CD4-positive, alpha-beta T cell treated with Interleukin-15 for 1 hour (primary cell): ENCODE measurements around the gene PDE8B.

Experiments
- DNase-seq: peaks from one replicate; pipeline ENCODE4 v3.0.0-alpha.2; 2020

PDE8B gene

DNA sequence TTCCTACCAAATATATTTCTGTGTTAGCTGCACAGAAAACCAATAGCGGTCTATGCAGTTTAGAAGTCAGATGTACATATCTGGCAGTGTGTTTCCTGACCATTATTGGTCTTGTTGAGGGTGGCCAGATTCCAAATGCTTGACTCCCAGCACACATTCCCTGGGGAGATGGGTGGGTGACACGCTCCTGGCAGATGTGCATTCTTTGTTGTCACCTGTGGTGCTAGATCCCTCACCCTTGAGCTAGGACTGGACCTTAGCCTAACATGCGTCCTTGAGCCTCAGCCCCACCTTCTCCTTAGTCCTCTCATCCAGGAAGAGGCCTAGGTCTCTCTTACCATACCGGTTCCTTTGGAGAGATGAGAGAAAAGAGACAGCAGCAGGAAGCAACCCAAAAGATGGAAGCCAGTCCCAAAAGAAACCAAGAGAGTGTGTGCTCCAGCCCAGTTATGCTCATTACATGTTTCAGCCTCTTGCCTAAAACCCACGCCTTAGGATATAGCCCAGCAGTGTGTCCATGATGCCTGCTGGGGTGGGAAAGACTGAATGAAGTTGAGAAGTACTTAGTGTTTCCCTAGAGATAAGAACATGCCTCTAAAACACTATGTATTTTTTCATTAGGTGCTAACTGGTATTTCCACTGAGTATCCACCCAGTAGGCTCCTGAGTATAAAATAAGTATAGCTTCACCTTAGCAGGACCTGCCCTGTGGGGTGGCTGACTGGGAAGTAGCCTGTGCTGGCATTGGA is 116.7 kb downstream of the PDE8B start:
- no peak for DNase-seq

DNA sequence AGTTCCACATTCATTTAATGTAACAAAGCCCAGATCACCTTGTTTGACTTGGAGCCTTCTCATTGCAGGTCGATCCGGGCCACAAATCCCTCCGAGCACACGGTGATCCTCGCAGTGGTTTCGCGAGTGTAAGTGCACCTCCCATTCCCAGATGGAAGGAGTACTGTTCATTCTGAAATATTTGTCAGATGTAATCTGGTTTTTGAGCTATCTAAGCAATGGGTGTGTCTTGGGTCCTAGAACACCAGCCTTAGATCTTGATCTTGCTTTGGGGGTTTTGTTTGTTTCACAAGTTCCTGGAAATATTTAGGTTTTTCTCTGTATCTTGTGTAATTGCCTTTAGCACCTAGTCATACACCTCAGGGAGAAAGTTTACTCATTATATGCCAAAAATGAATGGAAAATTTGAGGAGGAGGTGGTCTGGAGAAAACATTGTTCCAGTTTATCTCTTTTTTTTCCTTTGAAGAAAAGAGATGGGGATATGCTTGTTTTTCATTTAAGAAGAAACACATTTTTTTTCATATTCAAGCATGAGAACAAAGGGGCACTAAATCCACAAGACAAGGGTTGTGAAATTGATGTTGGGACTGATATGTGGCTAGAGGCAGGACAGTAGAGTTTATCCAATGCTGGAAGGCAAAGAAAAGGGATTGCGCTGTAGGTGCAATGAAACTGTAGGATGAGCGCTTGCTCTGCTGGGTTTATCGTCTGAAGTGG is 118.6 kb downstream of the PDE8B start:
- no peak for DNase-seq

DNA sequence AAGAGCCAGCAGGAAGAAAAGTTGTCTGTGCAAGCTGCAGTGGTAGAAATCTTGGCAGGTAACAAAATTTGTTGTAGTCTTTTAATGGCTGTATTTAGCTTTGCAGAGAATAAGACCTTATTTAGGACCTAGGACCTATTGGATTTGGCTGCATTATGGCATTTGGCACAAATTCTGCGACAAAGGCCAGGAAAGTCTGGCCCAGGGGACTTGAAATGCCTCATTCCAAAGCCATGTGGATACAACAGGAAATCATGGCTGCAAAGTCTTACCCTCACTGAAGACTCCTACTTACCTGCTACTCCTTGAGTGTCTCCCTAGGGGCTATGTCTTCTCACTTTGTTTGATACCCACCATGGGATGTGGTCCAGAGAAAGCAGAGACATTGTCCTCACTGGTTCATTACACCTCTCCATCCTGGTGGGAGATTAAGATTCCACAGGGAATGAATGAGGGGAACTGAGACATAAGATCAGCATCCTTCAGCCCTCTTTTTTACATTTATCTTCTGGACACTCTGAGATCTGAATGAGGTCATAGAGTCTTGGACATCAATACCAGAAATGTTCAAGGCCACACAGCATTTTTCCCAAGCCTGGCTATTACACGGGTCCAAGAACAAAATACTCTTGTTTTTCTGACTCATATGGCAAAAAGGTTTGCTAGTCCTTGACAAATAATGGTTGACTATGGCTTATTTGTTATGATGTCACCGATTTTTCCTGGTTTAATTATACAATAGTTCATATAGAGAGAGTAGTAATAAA is 119.4 kb downstream of the PDE8B start:
- DNase-seq: no peak

DNA sequence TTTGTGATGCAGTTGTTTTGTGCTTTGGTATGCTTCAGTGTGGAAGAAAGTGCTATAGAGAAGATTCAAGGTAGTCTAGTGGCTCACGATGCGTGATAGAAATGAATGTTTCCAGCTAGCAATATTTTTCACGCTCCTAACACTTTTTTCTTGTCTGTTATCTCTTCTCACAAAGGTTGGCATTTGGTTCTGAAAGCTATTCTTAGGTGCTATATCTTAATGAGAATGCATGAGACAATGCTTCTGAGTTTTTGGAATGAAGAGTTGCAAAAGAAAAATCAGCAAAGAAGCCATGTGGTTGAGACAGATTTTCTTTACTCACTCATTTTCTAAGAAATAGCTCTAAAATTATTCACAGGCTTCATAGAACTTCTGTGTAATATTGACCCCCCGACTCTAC is 122.6 kb downstream of the PDE8B start:
- no peak for DNase-seq

DNA sequence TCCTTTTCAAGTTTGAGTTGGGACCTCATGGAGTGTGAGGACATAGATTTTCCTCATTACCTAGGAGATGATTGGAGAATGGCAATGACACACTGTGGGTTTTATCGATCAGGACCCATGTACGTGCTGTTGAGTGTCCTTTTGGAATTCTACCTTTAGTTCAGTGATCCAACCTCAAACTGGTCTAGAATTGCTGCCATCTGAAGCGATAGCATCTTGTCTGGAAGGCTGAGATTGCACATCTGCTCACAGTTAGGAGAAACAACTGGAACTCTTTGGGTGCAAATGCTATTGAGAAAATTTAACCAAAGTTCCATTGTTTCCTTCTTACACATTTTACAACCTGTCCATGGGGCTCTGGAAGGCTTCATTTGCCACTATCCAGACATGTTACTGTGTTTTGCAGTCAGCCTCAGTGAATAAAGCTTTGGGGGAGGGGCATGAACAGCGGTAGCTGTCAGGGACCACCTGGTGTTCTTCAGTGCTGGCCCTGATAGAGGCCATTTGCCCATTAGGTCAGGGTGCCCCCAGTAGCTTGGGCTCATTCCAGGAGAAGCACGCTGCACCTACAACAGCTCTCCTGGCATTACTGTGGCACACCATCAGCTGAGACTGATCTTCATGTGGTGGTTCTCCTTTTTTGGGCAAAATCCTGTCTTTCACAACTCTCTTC is 123.1 kb downstream of the PDE8B start:
- DNase-seq: no peak

DNA sequence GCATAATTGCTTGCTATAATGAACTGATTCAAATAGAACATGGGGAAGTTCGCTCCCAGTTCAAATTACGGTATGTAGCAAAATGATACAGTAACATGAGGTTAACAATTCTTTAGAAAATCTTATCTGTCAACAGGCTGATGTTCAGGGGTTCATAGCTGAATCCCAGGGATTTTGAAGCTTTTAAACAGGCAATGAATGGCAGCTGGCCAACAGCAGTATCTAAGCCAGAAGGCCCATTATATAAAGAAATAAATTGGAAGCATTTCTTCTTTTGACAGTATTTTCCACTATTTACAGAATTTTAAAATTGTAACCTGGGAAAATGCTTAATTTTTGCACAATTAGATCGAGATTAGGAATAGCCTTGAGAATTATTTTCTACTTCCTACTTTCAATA is 126.8 kb downstream of the PDE8B start:
- no peak for DNase-seq

DNA sequence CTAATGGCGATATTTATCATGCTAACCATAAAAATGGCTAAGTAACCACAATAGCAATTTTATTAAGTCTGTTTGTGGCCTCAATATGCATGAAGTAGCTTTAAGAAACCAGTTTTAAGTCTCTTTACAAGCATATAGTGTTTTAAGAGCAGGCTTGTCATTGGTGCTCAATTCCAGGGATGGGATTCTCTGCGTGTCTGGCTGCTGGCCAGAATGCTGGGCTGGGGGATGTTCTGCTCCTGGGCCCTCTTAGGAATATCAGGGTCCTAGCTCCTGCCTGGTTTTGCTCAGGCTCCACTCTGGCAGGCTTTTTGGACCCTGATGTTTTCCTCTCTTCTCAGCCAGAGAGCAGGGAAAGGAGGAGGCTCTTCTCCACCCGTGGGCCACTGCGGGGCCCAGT is 127.2 kb downstream of the PDE8B start:
- no peak for DNase-seq

DNA sequence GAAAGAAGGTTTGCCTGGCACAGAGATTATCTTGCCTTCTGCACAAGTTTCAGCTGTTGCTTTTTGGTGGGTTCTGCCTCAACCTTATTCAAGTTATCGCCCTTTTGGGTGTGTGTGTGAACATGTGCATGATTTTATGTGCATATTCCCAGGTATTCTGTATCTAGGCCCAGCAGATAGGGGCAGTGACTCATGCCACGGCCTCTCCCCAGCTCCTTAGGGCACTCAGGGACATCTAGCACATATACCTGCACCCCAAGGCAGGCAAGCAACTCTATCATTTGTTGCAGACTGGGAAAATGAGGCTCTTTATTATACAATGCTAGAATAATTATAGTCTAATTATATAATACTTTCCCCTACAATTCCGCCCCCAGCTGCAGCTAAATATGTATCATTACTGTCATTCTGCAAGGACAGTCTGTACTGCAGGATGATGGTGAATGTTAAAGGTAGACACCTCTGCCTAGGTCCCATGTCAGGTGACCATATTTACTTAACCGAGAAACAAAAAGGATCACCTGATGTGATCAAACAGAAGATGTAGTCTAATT is 128.9 kb downstream of the PDE8B start:
- DNase-seq: no peak

DNA sequence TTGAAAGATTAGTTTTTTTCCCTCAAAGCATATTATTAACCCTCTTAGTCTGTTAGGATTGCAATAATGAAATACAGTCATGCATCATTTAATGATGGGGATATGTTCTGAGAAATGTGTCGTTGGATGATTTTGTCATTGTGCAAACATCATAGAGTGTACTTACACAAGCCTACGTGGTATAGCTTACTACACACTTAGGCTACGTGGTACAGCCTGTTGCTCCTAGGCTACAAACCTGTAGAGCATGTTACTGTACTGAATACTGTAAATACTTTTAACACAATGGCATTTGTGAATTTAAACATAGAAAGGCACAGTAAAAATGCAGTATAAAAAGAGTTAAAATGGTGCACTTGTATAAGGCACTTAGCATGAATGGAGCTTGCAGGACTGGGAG is 132.7 kb downstream of the PDE8B start:
- DNase-seq: no peak

DNA sequence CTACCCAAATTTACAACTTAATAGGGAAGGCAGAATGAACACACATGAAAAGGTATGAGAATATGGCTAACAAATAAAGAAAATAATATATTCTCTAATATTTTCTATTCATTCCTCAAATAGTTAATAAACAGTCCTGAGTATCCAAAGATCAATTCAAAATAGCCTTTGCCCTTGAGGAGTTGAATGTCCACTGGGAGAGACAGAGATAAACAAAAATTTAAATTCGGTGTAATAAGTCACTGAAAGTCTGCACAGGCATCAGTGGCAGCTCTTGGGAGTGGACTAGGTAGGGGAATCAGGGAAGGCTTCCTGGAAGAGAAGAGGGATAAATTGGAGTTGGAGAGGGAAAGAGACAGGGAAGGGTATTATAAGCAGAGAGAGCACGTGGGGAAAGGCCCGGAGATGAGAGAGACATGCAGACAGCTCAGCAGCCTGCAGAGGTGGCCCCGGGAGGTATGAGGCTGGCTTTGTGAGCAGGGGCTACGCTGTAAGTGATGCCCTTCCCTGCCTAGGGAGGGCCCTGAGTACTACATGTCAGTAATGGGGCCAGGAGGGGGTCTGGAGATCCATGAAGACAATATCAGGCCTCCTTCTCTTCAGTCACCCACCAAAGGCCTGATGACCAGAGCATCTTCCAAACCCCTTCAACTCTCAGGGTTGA is 137.1 kb downstream of the PDE8B start:
- DNase-seq: no peak

DNA sequence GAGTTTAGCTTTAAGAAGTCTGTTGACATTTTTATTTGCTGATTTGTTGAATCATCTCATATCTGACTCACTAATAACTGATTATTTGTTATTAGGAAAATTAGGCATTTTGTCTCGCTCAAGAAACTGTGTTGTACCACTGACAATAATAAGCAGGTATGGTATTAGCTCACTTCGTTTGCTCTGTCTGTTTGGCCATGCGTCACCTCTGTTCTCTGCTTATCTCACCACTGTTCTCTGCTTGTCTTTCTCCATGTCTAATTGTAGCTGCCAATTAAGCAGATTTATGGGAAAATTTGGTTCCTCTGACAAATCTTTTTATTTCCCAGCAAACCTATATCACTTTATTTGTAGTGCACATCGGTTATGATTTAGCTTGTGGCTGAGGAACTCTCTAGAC is 142.8 kb downstream of the PDE8B start:
- no peak for DNase-seq

DNA sequence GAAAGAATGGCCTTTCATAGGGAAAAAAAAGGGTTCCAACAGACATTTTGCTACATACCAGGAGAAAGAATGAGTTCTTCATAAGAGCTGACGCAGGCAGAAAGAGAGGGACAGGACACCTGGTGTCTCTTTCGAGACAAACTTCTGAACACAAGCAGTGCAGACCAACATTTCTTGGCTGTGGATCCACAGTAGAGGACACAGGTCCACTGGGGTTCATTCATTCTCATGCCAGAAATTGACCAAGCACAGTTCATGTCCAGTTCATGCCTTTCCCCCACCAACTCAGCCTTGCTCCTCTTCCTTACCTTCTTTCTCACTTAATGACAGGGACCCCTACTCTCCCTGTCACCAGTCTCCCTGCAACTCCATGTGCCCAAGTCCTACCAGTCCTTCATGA is 144.0 kb downstream of the PDE8B start:
- no peak for DNase-seq

DNA sequence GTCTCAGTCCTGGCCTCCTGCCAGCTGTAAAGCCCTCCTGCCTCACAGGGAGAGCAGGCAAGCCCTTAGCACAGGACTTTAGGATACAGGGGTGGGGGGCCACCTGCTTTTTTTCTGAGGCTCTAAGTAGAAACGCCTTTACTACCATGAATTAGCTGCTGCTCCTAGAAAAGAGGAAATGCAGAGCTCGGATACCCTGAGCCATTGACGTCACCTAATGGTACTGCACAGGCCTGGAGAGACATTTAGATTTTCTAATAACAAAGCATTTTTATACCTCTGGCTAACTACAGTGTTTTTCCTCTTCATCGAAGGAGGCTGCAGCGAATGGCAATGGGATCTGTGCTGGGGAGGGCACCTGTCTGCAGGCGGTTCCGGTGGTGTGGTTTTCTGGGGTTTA is 144.6 kb downstream of the PDE8B start:
- no peak for DNase-seq

DNA sequence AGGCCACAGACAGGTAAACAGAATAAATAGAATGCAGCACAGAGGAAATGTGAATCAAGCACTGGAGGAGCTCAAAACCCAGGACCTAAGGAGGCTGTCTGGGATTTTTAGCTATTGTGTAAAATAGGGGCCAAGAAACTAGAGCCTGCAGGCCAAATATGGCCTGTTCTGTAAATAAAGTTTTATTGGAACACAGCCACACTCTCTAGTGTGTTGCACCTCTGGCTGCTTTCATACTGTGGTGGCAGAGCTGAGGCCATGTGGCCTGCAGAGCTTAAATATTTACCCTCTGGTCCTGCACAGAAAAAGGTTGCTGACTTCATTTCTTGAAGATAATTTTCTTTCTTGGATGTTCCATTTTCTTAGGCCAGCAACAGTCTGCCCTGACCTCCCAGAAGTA is 145.3 kb downstream of the PDE8B start:
- no peak for DNase-seq

DNA sequence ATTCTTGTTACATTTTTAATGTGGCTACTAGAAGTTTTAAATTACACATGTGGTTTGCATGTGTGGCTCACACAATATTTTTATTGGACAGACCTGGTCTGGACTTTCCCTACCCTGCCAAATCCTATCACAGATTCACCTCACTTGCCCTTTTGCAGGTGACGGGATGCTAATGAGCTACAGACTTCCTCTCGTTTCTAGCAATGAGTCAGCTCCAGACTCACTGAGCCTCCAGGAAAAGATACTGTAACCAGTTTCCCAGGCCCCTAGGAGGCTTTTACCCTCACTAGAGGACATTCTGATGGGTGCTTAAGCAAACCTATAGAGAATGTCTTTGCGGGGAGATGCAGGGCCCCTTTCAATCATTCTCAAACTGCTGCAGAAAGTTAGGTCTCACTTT is 146.3 kb downstream of the PDE8B start:
- no peak for DNase-seq

DNA sequence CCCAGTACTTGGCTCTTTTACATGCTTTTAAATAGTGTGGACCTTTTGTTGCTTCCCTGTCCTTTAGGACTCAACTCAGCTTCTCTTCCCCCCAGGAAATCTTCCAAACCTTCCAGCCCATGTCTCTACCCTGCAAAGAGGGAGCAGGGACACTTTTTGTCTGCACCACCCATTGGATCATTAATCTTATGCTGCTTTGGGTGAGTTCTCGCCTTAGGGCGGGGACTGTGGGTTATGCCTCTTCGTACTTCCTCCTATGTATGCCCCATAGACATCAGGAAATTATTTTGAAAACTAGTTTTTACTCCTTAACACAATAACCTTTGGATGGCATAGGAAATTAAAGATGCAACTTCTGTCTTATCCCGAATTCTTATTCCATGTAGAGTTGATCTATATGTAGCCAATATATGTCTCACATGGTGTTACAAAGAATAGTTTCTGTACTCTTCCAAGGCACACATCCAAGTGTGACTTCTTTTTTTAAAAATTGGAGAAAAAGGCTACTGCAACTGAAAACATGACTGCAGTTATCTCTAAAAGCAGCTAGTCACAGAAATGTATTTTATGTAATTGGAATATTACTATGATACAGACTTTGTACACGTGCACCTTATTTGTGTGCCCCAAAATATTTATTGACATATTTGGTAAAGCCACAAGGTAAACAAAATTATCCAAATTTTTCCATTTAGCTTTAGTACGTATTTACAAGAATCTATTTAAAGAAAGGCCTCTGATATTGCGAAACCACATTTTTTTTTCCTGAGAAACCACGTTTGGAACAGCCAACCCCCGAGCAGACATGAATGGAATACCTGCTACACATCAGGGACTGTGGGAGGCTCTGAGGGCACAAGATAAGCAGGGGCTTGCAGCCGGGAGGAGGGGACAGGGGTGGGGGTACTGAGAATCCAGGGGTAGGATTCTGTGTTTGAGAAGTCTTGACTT is 148.1 kb downstream of the PDE8B start:
- no peak for DNase-seq

DNA sequence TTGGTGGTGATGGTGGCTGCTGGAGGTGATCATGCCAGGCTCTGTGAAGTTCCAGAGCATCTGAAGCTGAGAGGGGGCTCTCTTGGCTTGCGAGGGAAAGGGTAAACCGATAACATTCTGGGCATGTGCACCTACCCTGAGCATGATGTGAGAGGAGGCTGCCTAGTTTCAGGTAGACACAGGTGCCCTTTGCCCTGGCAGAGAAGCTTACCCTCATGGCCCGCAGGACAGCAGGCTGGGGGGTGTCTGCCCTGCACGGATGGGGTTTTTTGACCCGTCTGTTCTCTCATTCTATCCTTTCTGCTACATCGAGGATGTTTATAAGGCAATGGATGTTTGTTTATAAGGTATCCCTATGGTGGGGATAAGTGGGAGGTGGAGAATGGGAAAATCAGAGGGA is 148.8 kb downstream of the PDE8B start:
- no peak for DNase-seq

DNA sequence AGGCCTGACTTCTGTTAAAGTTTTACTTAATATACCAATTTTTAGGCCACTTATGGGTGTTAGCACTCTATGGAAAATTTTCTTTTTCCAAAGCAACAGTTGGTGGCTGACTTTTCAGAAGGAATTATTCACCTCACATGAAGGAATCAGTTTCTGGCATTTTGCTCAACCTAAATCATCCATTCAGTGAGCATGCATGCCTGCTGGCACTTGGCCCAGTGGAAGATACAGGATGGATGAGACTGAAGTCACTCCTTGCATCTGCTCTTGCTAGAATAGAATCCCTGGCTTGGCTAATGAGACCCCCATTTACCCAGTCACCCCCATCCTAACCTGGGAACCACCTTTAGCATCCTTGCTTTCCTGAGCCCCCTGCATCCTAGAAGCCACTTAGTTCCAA is 149.9 kb downstream of the PDE8B start:
- no peak for DNase-seq

DNA sequence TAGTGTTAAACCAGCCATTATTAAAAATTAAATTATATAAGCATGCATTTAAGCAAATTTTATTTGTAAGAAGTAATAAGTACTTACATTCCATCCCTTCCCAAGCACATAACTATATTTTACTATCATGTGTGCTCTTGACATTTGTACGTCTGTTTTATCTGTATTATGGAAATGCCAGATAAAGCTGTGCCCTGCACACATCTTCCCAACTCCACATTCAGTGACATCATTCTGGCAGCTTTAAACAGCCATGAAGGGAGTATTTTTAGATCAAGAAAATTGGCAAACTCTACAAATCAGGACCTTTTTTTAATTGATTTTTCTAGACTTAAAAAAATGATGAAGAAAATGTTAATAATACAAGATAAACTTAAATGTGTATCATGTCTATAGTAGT is 150.5 kb downstream of the PDE8B start:
- no peak for DNase-seq

DNA sequence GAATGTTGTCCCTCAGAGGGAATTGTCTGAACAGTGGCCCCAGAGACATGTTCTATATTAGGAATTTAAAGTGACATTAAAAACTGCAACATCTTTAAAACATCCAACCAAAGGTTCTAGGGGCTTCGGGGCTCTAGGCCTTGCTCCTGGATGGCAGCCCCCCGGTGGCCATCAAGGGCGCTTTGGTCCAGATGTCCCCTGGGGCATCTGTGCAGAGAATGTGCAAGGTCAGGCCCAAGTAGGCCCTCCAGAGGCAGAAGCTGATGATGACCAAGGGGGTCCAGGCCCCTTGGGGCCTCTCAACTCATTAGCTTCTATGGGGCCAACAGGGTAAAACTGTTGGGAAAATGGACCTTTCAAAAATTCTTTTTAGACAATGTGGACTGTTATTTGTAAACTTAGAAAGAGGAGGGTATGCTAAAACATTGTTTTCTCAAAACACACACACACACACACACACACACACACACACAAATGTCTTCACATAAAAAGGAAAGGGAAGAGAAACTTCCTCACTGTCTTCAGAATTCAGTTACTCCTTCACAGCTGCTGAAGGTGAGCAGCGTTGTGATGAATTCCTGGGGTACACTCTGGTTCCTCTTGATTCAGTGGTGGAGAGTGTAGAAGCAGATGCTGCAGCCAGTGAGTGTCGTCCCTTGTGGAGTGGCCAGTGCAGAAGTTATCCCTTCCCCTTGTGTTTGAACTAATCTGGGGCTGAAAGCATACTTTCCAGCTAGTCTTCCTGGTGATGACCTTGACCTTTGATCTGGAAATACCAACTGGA is 156.4 kb downstream of the PDE8B start:
- DNase-seq: no peak

DNA sequence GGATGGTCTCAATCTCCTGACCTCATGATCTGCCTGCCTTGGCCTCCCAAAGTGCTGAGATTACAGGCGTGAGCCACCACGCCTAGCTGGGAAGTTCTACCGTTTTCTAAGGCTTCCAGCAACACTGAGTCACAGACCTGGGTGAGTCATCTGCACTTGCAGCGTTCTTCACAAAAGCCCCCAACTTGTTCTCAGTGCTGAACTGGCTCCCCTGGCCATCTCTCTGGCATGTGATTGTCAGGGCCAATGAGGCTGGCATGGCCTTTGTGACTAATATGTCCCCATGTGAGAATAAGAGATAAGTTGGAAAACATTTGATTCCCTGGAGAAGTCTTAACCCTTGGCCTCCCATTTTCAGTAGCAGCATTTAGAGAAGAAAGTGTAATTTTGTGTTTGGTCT is 157.3 kb downstream of the PDE8B start:
- no peak for DNase-seq
